NK-92 (cell line): Measurements from ENCODE around the gene UTP18.
"Not testable (repeated sequence)": the region's sequence is repeated elsewhere in the genome, so short reads cannot be mapped to it uniquely, and the experiment has no call there.

Experiments used
- DNase-seq: peaks from one replicate; lab custom pipeline; 2025; ENCODE audit not compliant: unreplicated experiment; lab: John Stamatoyannopoulos, UW

UTP18 gene

DNA sequence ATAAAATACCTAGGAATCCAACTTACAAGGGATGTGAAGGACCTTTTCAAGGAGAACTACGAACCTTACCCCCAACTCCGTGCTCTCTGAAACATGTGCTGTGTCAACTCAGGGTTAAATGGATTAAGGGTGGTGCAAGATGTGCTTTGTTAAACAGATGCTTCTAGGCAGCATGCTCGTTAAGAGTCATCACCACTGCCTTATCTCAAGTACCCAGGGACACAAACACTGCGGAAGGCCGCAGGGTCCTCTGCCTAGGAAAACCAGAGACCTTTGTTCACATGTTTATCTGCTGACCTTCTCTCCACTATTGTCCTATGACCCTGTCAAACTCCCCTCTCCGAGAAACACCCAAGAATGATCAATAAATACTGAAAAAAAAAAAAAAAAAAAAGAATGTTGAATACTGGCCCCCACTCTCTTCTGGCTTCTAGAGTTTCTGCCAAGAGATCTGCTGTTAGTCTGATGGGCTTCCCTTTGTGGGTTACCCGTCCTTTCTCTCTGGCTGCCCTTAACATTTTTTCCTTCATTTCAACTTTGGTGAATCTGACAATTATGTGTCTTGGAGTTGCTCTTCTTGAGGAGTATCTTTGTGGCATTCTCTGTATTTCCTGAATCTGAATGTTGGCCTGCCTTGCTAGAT is 70.6 kb downstream of the UTP18 start:
- DNase-seq, result not testable (repeated sequence)

DNA sequence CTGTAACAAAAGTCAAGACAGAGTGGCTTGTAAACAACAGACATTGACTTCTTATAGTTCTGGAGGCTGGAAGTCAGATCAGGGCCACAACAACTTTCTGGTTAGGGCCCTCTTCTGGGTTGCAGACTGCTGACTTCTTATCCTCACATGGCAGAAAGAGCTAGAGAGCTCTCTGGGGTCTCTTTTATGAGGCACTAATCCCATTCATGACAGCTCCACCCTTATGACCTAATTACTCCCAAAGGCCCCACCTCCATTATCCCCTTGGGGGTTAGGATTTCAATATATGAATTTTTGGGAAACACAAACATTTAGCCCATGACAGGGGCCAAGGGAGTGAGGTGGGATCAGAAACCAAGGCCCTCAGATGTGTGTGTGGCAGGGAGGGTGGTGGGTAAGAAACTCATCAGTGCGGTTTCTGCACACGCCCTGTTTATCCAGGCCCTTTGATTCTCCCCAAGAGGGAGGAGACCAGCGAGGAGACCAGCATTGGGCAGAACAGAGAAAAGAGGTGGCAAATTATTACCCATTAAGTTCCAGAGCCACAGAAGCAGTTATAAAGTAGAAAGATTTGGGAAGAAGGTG is 74.8 kb downstream of the UTP18 start:
- no peak for DNase-seq

DNA sequence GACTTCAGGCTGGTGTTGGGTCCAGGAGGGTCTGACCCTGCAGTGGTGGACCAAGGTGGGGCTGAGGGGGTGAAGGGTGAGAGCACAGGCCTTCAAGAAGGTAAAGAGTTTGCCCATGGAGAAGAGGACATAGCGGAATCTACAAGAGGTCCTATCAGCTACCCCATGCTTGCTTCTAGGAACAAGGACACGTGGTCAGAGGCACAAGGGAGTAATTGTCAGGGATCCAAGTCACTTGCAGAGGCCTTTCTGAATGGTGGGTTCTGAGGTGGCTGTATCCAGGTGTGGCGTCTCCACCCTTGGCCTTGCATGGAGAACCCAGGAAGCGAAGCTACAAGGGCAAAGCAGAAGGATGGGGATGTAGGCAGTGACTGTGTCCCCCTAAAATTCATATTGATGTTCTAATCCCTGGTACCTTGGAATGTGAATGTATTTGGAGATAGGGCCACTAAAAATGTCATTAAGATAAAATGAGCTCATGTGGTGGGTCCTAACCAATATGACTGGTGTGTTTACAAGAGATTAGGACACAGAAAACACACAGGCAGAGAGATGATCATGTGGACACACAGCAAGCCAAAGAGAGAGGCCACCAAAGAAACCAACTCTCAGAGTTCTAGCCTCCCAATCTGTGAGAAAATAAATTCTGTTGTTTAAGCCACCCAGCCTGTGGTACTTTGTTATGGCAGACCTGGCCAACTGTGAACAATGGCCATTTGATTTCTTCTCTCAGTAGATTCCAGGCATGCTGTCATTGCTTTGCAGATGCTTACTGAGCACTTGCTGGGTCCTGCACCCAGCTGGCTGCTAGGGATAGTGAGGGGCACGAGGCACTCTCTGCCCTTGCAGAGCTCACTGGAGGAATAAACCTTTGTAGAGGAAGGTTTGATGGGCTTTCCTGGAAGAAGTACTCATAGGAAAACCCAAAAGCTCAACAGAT is 75.8 kb downstream of the UTP18 start:
- DNase-seq, result no peak

DNA sequence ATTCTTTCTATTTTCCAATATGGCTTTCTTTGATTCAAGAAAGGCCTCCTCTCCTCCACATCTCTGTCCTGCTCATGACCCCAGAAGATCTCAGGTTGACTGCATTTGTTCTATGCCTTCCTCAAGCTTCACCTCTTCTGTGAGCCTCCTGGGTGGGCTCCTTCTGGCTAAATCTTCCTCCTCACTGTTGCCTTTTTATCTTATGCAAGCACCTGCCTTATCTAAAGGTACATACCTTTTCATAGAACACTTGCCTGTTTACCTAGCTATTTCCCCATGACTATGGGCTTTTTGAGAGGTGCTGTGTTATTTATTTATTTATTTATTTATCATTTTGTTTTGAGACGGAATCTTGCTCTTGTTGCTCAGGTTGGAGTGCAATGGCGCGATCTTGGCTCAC is 81.1 kb downstream of the UTP18 start:
- no peak for DNase-seq

DNA sequence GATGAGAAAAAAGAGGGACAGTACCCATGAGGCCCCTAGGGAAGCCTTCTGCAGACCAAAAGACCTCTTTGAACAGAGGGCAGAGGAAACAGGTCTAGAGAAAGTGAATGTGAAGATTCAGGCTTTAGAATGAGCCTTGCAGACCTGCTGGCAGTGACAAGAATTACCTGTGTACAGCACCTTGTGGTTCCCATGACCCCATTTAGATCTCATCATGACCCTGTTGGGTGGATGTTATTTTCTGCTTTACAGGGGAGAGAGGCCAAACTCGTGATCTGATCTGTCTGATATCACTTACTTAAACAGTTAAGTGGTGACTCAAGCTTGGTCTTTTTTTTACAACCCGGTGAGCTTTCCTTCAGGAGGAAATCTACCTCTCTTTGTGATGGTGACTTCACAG is 81.9 kb downstream of the UTP18 start:
- no peak for DNase-seq

DNA sequence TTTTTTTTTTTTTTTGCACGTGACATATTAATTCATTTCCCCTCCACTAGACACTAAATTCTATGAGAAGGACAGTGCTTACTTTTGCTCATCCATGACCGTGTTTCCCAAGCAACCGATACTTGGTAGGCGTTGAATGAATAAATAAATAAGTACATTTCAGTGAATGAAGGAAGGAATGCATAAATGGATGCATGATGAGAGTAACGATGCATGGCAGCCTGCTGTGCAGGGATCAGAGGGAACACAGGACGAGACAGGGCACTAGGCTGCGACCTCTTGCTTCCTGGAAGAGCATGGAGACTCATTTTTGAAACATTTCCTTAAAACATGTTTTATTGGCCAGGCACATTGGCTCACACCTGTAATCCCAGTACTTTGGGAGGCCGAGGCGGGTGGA is 84.2 kb downstream of the UTP18 start:
- no peak for DNase-seq

DNA sequence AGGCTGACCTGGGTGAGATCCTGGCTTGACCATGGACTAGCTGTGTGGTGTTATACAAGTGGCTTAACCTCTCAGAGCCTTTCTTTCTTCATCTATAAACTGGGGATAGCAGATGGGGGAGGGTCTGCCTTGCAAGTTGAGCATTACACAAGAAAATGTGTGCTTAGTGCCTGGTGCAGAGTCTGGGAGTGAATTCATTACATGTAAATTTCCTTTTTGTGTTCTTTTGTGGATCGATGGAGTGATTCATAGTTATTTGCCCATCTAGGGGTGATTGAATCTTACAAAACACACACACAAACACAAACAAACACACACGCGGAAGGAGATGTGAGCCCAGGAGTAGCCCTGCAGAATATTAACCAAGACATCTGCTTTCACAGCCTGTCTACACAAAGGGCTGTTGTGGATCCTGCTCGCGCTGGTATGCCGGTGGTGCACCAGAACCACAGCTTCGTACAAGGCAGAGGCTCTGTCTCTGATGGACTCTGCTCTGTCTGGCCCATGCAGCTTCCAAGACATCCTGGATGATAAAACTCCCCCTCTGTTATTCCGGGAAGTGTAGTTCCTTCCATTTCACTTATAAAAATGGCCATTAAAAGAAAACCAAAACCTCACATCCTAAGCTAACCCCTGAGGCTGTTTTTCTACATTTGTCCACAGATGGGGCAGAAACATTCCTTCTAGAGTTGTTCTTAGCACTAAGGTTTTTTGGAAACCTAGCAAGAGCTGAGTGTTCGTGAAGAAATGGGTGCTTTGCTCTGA is 86.1 kb downstream of the UTP18 start:
- no peak for DNase-seq
